Breast epithelium (tissue), 3 donors: Measurements from ENCODE around the gene ACVR2B.

Experiments
- POLR2A ChIP-seq: fragments of 450-650 bp; IDR thresholded peaks from one replicate; pipeline ENCODE4 v1.6.1; 2016; ENCODE audit warnings: antibody characterized with exemption, mild to moderate bottlenecking, moderate library complexity
- TF ChIP-seq, protein P1 (sequence below), 3 donors: fragments of 450-650 bp; IDR thresholded peaks; one replicate each; pipeline ENCODE4 v1.5.1; 2016 to 2017; ENCODE audit warnings: antibody characterized with exemption in 3 of 3, mild to moderate bottlenecking in 3 of 3, moderate library complexity in 3 of 3

DNA sequence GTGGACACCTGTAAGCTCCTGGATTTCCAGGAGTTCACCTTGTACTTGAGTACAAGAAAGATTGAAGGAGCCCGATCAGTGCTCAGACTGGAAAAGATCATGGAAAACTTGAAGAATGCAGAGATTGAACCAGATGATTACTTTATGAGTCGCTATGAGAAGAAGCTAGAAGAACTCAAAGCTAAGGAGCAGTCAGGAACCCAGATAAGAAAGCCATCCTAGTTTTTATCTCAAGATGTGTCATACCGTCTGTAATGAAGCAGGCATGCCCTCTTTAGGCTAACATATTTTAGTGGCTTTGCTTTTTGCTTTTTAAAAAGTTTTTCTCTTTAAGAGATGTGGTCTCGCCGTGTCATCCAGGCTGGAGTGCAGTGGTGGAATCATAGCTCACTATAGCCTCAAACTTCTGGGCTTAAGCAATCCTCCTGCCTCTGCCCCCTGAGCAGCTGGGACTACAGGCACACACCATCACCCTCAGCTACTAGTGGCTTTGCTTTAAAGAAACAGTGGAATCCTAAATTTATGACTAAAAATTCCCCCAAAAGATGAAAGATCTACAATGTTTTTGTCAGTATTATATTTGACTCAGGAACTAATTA is 70.5 kb downstream of the ACVR2B start:
- no peak for TF ChIP-seq POLR2A
- TF ChIP-seq, protein P1, sequence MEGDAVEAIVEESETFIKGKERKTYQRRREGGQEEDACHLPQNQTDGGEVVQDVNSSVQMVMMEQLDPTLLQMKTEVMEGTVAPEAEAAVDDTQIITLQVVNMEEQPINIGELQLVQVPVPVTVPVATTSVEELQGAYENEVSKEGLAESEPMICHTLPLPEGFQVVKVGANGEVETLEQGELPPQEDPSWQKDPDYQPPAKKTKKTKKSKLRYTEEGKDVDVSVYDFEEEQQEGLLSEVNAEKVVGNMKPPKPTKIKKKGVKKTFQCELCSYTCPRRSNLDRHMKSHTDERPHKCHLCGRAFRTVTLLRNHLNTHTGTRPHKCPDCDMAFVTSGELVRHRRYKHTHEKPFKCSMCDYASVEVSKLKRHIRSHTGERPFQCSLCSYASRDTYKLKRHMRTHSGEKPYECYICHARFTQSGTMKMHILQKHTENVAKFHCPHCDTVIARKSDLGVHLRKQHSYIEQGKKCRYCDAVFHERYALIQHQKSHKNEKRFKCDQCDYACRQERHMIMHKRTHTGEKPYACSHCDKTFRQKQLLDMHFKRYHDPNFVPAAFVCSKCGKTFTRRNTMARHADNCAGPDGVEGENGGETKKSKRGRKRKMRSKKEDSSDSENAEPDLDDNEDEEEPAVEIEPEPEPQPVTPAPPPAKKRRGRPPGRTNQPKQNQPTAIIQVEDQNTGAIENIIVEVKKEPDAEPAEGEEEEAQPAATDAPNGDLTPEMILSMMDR (IDR thresholded peaks at IDR 0.05): no peak
